Fibroblast of villous mesenchyme (primary cell): ENCODE measurements around the gene GTF3C5. TPM values are rescaled to one million over a fixed set of nuclear protein-coding genes. Genes with fewer than 3 reads are reported as not detected.

Source experiments
- DNase-seq: peaks from one replicate; pipeline ENCODE4 v3.0.0-alpha.2; 2010; ENCODE audit warnings: low read depth
- H3K4me3 ChIP-seq: 2 replicates; pipeline ENCODE4 v1.5.1; 2011; ENCODE audit warnings: low read depth, mild to moderate bottlenecking, low read length
- total RNA-seq: library from RNA; depleted of rRNA; stranded (reverse); fragments of >200 nt; gene quantifications from 2 replicates; pipeline ENCODE4 v1.2.3, GENCODE V29; 2012
- TF ChIP-seq, protein P1 (sequence below): IDR thresholded peaks from 2 replicates; pipeline ENCODE4 v1.5.1; 2012; ENCODE audit warnings: low read depth, mild to moderate bottlenecking, low read length; ENCODE audit not compliant: insufficient read depth

The GTF3C5 gene
- total RNA-seq, 1 donor: 30.7 TPM

DNA sequence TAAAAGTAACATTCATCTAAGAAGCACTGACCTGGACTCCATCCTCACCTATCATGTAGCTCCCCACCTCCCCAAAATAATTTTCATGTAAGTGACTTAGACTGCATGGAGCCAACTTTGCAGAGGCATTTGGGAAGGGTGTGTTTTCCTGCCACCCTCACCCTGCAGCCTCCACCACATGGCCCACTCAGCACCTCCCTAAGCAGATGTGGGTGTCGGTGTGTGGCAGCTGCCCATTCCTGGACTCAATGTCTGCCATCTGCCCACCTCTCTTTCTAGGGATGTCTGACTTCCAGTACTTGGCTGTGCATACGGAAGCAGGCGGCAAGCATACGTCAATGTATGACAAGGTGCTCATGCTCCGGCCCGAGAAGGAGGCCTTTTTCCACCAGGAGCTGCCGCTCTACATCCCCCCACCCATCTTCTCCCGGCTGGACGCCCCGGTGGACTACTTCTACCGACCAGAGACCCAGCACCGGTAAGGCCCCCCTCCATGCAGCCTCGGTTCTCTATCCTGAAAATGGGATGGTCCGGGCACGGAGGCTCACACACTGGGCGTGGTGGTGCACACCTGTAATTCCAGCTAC, 12.7 kb downstream of the GTF3C5 start:
- TF ChIP-seq, protein P1, sequence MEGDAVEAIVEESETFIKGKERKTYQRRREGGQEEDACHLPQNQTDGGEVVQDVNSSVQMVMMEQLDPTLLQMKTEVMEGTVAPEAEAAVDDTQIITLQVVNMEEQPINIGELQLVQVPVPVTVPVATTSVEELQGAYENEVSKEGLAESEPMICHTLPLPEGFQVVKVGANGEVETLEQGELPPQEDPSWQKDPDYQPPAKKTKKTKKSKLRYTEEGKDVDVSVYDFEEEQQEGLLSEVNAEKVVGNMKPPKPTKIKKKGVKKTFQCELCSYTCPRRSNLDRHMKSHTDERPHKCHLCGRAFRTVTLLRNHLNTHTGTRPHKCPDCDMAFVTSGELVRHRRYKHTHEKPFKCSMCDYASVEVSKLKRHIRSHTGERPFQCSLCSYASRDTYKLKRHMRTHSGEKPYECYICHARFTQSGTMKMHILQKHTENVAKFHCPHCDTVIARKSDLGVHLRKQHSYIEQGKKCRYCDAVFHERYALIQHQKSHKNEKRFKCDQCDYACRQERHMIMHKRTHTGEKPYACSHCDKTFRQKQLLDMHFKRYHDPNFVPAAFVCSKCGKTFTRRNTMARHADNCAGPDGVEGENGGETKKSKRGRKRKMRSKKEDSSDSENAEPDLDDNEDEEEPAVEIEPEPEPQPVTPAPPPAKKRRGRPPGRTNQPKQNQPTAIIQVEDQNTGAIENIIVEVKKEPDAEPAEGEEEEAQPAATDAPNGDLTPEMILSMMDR: no peak
- no peak overlapping the region for H3K4me3 ChIP-seq

DNA sequence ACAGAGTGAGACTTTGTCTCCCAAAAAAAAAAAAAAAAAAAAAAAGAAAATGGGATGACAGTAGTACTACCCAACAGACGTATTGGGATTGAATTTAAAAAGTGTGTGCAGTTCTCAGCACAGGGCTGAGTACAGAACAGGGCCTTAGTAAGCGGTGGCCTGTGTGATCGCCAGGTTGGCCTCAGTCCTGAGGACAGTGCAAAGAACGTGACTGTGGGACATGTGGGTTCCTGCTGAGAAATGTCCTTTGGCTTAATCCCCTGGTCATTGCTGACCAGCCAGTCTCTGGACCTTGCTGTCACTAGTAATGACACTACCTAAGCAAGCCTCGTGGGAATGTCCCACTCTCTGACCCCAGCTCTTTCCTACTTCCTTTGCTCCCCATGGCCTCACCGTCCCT, 13.3 kb downstream of the GTF3C5 start:
- no peak overlapping the region for H3K4me3 ChIP-seq
- no peak for DNase-seq
- TF ChIP-seq, protein P1: no peak

More for the DNA sequence above, 12.7 kb downstream of the GTF3C5 start:
- no peak for DNase-seq

DNA sequence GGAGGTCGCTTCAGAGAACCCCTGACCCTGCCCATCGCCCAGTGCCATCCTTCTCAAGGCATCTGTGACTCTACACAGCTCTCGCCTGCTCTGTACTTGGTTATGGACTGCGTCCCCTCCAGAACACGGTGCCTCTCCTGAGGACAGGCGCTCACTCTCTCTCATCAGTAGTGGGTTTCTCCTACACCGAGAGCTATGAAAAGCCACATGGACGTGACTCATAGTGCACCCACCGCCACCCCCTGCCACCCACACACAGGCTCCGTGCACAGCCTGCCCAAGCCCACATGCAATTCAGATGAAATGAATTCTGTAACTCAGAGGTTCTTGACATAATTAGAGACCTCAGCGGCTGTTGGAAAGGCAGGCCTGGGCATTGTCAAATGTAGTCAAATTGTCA, 13.9 kb downstream of the GTF3C5 start:
- TF ChIP-seq, protein P1: no peak
- no peak overlapping the region for H3K4me3 ChIP-seq
- no peak for DNase-seq

DNA sequence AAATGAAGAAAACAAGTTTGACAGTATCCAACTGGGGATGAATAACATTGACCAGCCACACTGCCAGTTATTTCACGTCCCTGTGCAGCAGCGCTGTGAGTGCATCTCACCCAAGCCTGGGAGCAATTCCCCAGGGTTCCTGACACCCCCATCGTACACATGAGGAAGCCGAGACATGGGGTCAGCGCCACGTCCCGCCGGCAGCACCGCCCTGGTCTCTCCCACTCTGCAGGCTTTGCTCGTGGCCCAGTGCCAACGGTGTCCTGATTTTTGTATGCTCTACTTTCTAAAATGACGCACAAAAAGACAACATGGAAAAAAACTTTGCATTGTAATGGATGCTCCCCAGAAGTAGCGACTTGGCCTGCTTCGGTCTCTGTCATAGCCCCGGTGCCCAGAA, 14.3 kb downstream of the GTF3C5 start:
- TF ChIP-seq, protein P1: no peak
- H3K4me3 ChIP-seq: no peak overlapping the region
- no peak for DNase-seq

DNA sequence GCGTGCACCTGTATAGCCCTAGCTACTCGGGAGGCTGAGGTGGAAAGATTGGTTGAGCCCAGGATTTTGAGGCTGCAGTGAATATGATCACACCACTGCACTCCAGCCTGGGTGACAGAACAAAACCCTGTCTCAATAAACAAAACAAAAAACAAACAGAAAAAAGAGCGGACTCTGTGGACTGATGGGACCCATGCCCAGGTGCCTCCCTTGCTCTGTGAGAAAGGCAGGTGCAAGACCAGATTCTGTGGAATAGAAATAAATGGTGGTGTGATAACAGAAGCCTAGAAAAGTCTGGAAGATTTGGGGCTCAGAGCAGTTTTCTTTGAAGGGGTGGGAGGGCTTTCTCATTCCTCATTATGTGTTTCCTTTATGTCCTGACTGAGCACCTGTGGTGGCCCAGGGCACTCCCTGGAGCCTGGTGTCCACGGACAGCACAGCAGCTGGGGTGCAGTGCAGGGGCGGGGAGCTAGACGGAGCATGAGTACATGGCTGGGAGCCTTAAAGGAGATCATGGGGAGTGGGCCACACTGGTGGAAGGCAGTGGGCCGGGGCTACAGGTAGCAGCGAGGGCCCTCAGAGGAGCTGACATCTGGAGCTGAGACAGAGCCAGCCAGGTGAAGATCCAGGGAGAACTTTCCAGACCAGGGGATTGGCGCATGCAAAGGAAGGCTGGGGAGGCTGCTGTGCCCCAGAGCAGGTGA, 15.6 kb downstream of the GTF3C5 start:
- no peak for DNase-seq
- no peak overlapping the region for H3K4me3 ChIP-seq
- TF ChIP-seq, protein P1: no peak

DNA sequence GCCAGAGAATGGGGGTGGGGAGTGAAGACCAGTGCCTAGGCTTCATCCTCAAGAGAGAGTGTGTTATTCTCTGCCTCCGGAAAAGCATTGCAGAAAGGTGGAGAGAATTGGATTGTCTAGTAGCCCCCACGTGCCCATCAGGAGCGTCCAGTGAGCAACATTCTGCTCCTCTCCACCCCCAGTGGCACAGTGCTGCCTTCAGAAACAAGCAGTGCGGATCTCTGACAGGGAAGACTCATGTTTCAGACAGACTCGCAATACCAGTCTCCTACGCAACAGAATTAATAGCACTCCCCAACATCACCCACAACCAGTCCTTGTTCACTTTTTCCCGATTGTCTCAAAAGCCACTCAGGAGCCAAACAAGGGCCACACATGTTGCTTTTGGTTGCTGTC, 16.1 kb downstream of the GTF3C5 start:
- H3K4me3 ChIP-seq: no peak overlapping the region
- DNase-seq: no peak
- TF ChIP-seq, protein P1: no peak
